H1 (cell line): ENCODE data around the gene TWIST1. TPM values are rescaled to one million over a fixed set of nuclear protein-coding genes. Genes with fewer than 3 reads are reported as not detected.

Experiments
- CTCF ChIA-PET: fragments of 300-600 bp; sonication (Branson Sonifier 250); formaldehyde crosslinking; loops from one replicate; lab custom pipeline; 2021; ENCODE audit not compliant: partially characterized antibody; lab: Charles Lee
- POLR2A ChIA-PET: fragments of 300-600 bp; sonication (Branson Sonifier 250); formaldehyde crosslinking; loops from one replicate; lab custom pipeline; 2021; ENCODE audit warnings: inconsistent platforms; ENCODE audit not compliant: partially characterized antibody; lab: Charles Lee
- DNase-seq, 2 experiments: peaks; one replicate each; pipeline versions ENCODE4 v3.0.0 to v3.0.0-alpha.2; 2010 to 2022; ENCODE audit warnings: low spot score in 2 of 2, low read depth in 1 of 2, mixed read lengths in 1 of 2
- FAIRE-seq: peaks from 2 replicates; lab custom pipeline; 2011; peaks lifted over from hg19 to GRCh38; lab: Jason Lieb, UNC
- H2AFZ ChIP-seq: 2 replicates; pipeline ENCODE4 v1.8.1; 2012; ENCODE audit warnings: low read length, inconsistent platforms
- H2AK5ac ChIP-seq: 2 replicates; pipeline ENCODE4 v1.6.1; 2013; ENCODE audit warnings: low read depth, low read length
- H2BK120ac ChIP-seq: replicated peaks from 2 replicates; pipeline ENCODE3; 2013; ENCODE audit warnings: low read depth, low read length, inconsistent platforms
- H2BK12ac ChIP-seq: 2 replicates; pipeline ENCODE4 v1.6.1; 2013; ENCODE audit warnings: low read depth, low read length
- H2BK15ac ChIP-seq: 2 replicates; pipeline ENCODE4 v1.6.1; 2013; ENCODE audit warnings: low read length
- H2BK20ac ChIP-seq: 2 replicates; pipeline ENCODE4 v1.6.1; 2013; ENCODE audit warnings: low read length
- H2BK5ac ChIP-seq: 2 replicates; pipeline ENCODE4 v1.6.1; 2013; ENCODE audit warnings: low read depth, low read length
- H3K14ac ChIP-seq: 2 replicates; pipeline ENCODE4 v1.6.1; 2013; ENCODE audit warnings: inconsistent platforms; ENCODE audit not compliant: insufficient read length
- H3K18ac ChIP-seq: 2 replicates; pipeline ENCODE4 v1.6.1; 2013; ENCODE audit warnings: low read length; ENCODE audit errors: extremely low read depth
- H3K23ac ChIP-seq: 2 replicates; pipeline ENCODE4 v1.6.1; 2013; ENCODE audit warnings: inconsistent platforms; ENCODE audit not compliant: insufficient read length
- H3K23me2 ChIP-seq: 2 replicates; pipeline ENCODE4 v1.6.1; 2013; ENCODE audit warnings: low read depth, low read length
- H3K27ac ChIP-seq: 2 replicates; pipeline ENCODE4 v1.6.1; 2011; ENCODE audit warnings: low read depth, low read length, inconsistent platforms
- H3K27me3 ChIP-seq, 4 experiments: replicated peaks in 1 of 4; 1 replicate in 1 of 4; 2 replicates in 3 of 4; pipeline versions ENCODE4 v1.6.1 to v1.8.1; 2011 to 2013; ENCODE audit warnings: low read length in 3 of 4, mild to moderate bottlenecking in 3 of 4, inconsistent platforms in 2 of 4, mixed read lengths in 2 of 4, moderate library complexity in 1 of 4; ENCODE audit not compliant: control insufficient read depth in 3 of 4, insufficient read depth in 3 of 4; ENCODE audit errors: extremely low read depth in 1 of 4
- H3K36me3 ChIP-seq, 4 experiments: 2 replicates each; pipeline versions ENCODE4 v1.6.1 to v1.8.1; 2011 to 2013; ENCODE audit warnings: mild to moderate bottlenecking in 4 of 4, low read length in 3 of 4, moderate library complexity in 2 of 4, control low read depth in 1 of 4, inconsistent platforms in 1 of 4; ENCODE audit not compliant: insufficient read depth in 4 of 4, control insufficient read depth in 2 of 4
- H3K4ac ChIP-seq: replicated peaks from 2 replicates; pipeline ENCODE3; 2013; ENCODE audit warnings: low read length, low read depth, mixed read lengths, inconsistent platforms; ENCODE audit not compliant: insufficient read length
- H3K4me1 ChIP-seq, 4 experiments: replicated peaks in 1 of 4; 1 replicate in 1 of 4; 2 replicates in 3 of 4; pipeline versions ENCODE4 v1.6.1 to v1.8.1; 2011 to 2013; ENCODE audit warnings: low read length in 3 of 4, inconsistent platforms in 2 of 4, mixed read lengths in 1 of 4; ENCODE audit not compliant: insufficient read depth in 4 of 4, control insufficient read depth in 3 of 4
- H3K4me2 ChIP-seq, 2 experiments: 2 replicates each; pipeline versions ENCODE4 v1.6.1 to v1.8.1; 2011 to 2013; ENCODE audit warnings: low read depth in 2 of 2, low read length in 2 of 2, control low read depth in 1 of 2, inconsistent platforms in 1 of 2, mild to moderate bottlenecking in 1 of 2; ENCODE audit not compliant: insufficient read depth in 1 of 2
- H3K4me3 ChIP-seq, 4 experiments: fragments of 200-600, 300-600 bp in 1 of 4; sonication (generic), shearing (Covaris generic), sonication (Bioruptor Twin) in 1 of 4; 2 replicates each; pipeline versions ENCODE4 v1.5.1 to v1.8.1; 2011 to 2016; ENCODE audit warnings: low read length in 4 of 4, low read depth in 3 of 4, control low read depth in 2 of 4, inconsistent platforms in 2 of 4, mild to moderate bottlenecking in 2 of 4, mixed read lengths in 1 of 4, moderate library complexity in 1 of 4; ENCODE audit not compliant: insufficient read depth in 2 of 4; ENCODE audit errors: extremely low read depth in 1 of 4
- H3K56ac ChIP-seq: replicated peaks from 2 replicates; pipeline ENCODE3; 2013; ENCODE audit warnings: low read depth, mild to moderate bottlenecking, mixed read lengths, low read length, inconsistent platforms; ENCODE audit not compliant: insufficient read length
- H3K79me1 ChIP-seq: 2 replicates; pipeline ENCODE4 v1.6.1; 2013; ENCODE audit warnings: low read depth, low read length, control low read depth
- H3K79me2 ChIP-seq, 2 experiments: 2 replicates each; pipeline versions ENCODE4 v1.6.1 to v1.8.1; 2012 to 2013; ENCODE audit warnings: low read length in 2 of 2, mild to moderate bottlenecking in 2 of 2, inconsistent platforms in 1 of 2; ENCODE audit not compliant: insufficient read depth in 2 of 2, control insufficient read depth in 1 of 2
- H3K9ac ChIP-seq, 4 experiments: replicated peaks in 1 of 4; 1 replicate in 1 of 4; 2 replicates in 3 of 4; pipeline versions ENCODE4 v1.6.1 to v1.8.1; 2011 to 2013; ENCODE audit warnings: low read depth in 3 of 4, low read length in 3 of 4, control low read depth in 2 of 4, mild to moderate bottlenecking in 2 of 4, moderate library complexity in 2 of 4, inconsistent platforms in 1 of 4; ENCODE audit errors: extremely low read depth in 1 of 4
- H3K9me3 ChIP-seq, 2 experiments: 2 replicates each; pipeline versions ENCODE4 v1.6.1 to v1.8.1; 2012 to 2013; ENCODE audit warnings: mild to moderate bottlenecking in 2 of 2, moderate library complexity in 2 of 2, control low read depth in 1 of 2, inconsistent platforms in 1 of 2, low read depth in 1 of 2, low read length in 1 of 2, mixed read lengths in 1 of 2; ENCODE audit not compliant: insufficient read depth in 2 of 2
- H4K20me1 ChIP-seq, 2 experiments: replicated peaks in 1 of 2; 2 replicates each; pipeline versions ENCODE3 to v1.8.1; 2011 to 2013; ENCODE audit warnings: inconsistent platforms in 2 of 2, low read length in 2 of 2, mild to moderate bottlenecking in 1 of 2; ENCODE audit not compliant: insufficient read depth in 2 of 2, control insufficient read depth in 1 of 2
- H4K5ac ChIP-seq: 2 replicates; pipeline ENCODE4 v1.6.1; 2013; ENCODE audit warnings: low read length, low read depth, mixed read lengths, inconsistent platforms; ENCODE audit not compliant: insufficient read length
- H4K8ac ChIP-seq: 2 replicates; pipeline ENCODE4 v1.8.0; 2013; ENCODE audit warnings: mild to moderate bottlenecking, moderate library complexity, low read length, inconsistent platforms; ENCODE audit not compliant: insufficient read depth; ENCODE audit errors: extremely low read depth
- H4K91ac ChIP-seq: replicated peaks from 2 replicates; pipeline ENCODE3; 2013; ENCODE audit warnings: low read length, mixed read lengths, inconsistent platforms; ENCODE audit not compliant: insufficient read length
- E2F6 ChIP-seq: IDR thresholded peaks from 2 replicates; pipeline ENCODE4 v1.6.1; 2012; ENCODE audit warnings: inconsistent platforms
- EZH2 ChIP-seq: fragments of 200-600 bp; sonication (generic); IDR thresholded peaks from 2 replicates; pipeline ENCODE4 v1.7.1; 2012; ENCODE audit warnings: low read depth, mild to moderate bottlenecking, moderate library complexity, low read length, inconsistent platforms; ENCODE audit not compliant: severe bottlenecking
- GTF2F1 ChIP-seq: IDR thresholded peaks from 2 replicates; pipeline ENCODE4 v1.6.1; 2012; ENCODE audit warnings: low read depth, low read length, improper control_type of control experiment, borderline replicate concordance
- SIX5 ChIP-seq: IDR thresholded peaks from 2 replicates; pipeline ENCODE4 v1.6.1; 2011; ENCODE audit warnings: mild to moderate bottlenecking, low read depth, low read length
- SUZ12 ChIP-seq: fragments of 200-600 bp; sonication (generic); IDR thresholded peaks from 2 replicates; pipeline ENCODE4 v1.6.1; 2012; ENCODE audit warnings: mild to moderate bottlenecking, inconsistent platforms, low read length, moderate library complexity, mixed read lengths
- WGBS, 2 experiments: shearing (Covaris generic) in 1 of 2; methylation state at CpG; one replicate each; pipeline versions ENCODE4 v1.1.6 to v1.1.7; 2013 to 2015; ENCODE audit warnings: low lambda C conversion rate in 2 of 2, mixed read lengths in 2 of 2, inconsistent platforms in 1 of 2, low coverage in 1 of 2, missing lambda C conversion rate in 1 of 2; ENCODE audit not compliant: insufficient replicate concordance in 2 of 2, insufficient coverage in 1 of 2, insufficient read length in 1 of 2; ENCODE audit errors: extremely low coverage in 1 of 2, missing lambda C conversion rate in 1 of 2; 5-methylcytosine and 5-hydroxymethylcytosine counted together
- polyA plus RNA-seq, 7 experiments: library from polyadenylated mRNA; depleted of rRNA in 3 of 7; stranded (reverse) in 5 of 7; unstranded in 2 of 7; fragments of >200 nt in 5 of 7; fragments of 200-250 nt in 2 of 7; gene quantifications; 1 replicate in 5 of 7; 2 replicates in 1 of 7; 4 replicates in 1 of 7; pipeline versions ENCODE4 v1.2.1 to v1.2.3, GENCODE V29; 2011 to 2013; ENCODE audit warnings: missing spikeins in 2 of 7, mixed read lengths in 2 of 7
- total RNA-seq: library from RNA; stranded (reverse); fragmentation: NEBNext Ultra II Directional; extraction: Animal tissue kit (Norgen Biotek cat#: 25700); gene quantifications from 2 replicates; pipeline ENCODE4 v1.2.1, GENCODE V29; 2021

The TWIST1 gene
- total and polyA plus RNA-seq, 2 of the 8 experiments (the other 6 are each of a cell fraction or from before 2014, with no cell fraction given): 0.29 to 0.52 TPM

- Histone ChIP-seq H4K5ac (no peak overlapping the region), H4K8ac (no peak overlapping the region), H3K4me2 (peak overlapping the region; percentile 34 to 67; a peak in 3 of 4 replicates), H2AFZ (no peak overlapping the region), H3K4me3 (peak overlapping the region in 1 of 4 experiments; percentile 38; a peak in 2 of 8 replicates), H3K9ac (no peak overlapping the region; a peak in 1 of 7 replicates), H2BK5ac (no peak overlapping the region), H2AK5ac (no peak overlapping the region), H3K27me3 (peaks cover 73 to 100% (median 88%) of the 10 kb centered on the region in 4 experiments), H3K27ac (no peak overlapping the region), H3K79me2 (no peaks in the 10 kb centered on the region), H3K79me1 (no peaks in the 10 kb centered on the region), H3K23me2 (peaks cover 18% of the 10 kb centered on the region), H3K36me3 (no peaks in the 10 kb centered on the region; a peak in 1 of 8 replicates), H3K14ac (no peak overlapping the region), H4K20me1 (peaks cover 11 to 14% of the 10 kb centered on the region in 2 experiments), H2BK15ac (no peak overlapping the region), H2BK120ac (no peak overlapping the region), H3K18ac (no peak overlapping the region), H2BK12ac (no peak overlapping the region), H3K9me3 (no peaks in the 10 kb centered on the region), H4K91ac (no peak overlapping the region), H3K4me1 (peaks cover 13 to 41% (median 22%) of the 10 kb centered on the region in 4 experiments), H3K56ac (no peak overlapping the region), H3K23ac (no peak overlapping the region), H2BK20ac (no peak overlapping the region), H3K4ac (no peak overlapping the region)
- ChIA-PET POLR2A (no interaction called here), CTCF (interaction anchor here (1.0 kb wide), 1 partner anchor 161 kb away, joined by 3 read pairs; no protein-coding TSS in a partner anchor)
- no peak for FAIRE-seq
- TF ChIP-seq SIX5 (no peak), E2F6 (no peak), GTF2F1 (no peak), SUZ12 (peak; percentile 56; the same call in 1 of the 2 replicates), EZH2 (peak; percentile 40)
- peak in 1 of 2 experiments; percentile 53 for DNase-seq
- 4% methylated on average over 6 of the region's 6 CpGs; no CpG with 5 or more reads in 1 of the 2 experiments for WGBS, 2 experiments
These were observed 6.7 kb downstream of the TWIST1 start for GRCh38 chr7:19110776-19111175.
